ENCODE measurements around the gene HNRNPA0. TPM values are rescaled to one million over a fixed set of nuclear protein-coding genes. Genes with fewer than 3 reads are reported as not detected.
A peak's percentile ranks its signal among the peaks of the same experiment; 100 is the strongest.

Gene HNRNPA0
- total and polyA plus RNA-seq, 9 of the 15 experiments (the other 6 are each of a cell fraction or from before 2014, with no cell fraction given) = 5.0 to 33.3 (median 10.7) TPM

DNA sequence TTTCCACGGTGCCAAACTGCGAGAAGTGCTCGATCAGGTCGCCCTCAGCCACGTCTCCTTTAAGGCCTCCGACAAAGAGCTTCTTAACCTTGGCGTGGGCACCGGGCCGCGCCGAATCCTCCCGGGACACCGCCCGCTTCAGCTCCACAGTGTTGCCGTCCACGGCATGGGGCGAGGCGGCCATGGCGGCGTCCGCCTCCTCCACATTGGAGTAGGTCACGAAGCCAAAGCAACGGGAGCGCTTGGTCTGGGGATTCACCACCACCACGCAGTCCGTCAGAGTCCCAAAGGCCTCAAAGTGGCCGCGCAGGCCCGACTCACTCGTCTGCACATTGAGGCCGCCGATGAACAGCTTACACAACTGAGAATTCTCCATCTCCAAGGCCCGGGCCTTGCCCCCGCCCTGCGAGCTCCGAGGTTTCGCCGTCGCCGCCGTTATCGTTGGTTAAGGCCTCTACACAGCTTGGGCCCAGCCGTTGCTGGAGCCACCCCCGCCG lies 424 bp downstream of the HNRNPA0 start (continued):
- TF ChIP-seq, protein P1, sequence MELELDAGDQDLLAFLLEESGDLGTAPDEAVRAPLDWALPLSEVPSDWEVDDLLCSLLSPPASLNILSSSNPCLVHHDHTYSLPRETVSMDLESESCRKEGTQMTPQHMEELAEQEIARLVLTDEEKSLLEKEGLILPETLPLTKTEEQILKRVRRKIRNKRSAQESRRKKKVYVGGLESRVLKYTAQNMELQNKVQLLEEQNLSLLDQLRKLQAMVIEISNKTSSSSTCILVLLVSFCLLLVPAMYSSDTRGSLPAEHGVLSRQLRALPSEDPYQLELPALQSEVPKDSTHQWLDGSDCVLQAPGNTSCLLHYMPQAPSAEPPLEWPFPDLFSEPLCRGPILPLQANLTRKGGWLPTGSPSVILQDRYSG (tag; conservative IDR thresholded peaks at IDR 0.05; ENCODE audit: low read depth) = no peak
- TF ChIP-seq, protein P2, sequence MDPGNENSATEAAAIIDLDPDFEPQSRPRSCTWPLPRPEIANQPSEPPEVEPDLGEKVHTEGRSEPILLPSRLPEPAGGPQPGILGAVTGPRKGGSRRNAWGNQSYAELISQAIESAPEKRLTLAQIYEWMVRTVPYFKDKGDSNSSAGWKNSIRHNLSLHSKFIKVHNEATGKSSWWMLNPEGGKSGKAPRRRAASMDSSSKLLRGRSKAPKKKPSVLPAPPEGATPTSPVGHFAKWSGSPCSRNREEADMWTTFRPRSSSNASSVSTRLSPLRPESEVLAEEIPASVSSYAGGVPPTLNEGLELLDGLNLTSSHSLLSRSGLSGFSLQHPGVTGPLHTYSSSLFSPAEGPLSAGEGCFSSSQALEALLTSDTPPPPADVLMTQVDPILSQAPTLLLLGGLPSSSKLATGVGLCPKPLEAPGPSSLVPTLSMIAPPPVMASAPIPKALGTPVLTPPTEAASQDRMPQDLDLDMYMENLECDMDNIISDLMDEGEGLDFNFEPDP (CRISPR knock-in tag; IDR thresholded peaks at IDR 0.05) = no peak
- no peak for TF ChIP-seq ZNF785 (CRISPR knock-in tag; IDR thresholded peaks at IDR 0.05)
- no peak for TF ChIP-seq KAT2B (IDR thresholded peaks at IDR 0.05; ENCODE audit: low read depth, low read length)
- TF ChIP-seq SREBF1 (IDR thresholded peaks at IDR 0.05; ENCODE audit: borderline replicate concordance, low read depth, low read length) = no peak
- TF ChIP-seq ATF7 (IDR thresholded peaks at IDR 0.05) = no peak
- TF ChIP-seq, protein P3, sequence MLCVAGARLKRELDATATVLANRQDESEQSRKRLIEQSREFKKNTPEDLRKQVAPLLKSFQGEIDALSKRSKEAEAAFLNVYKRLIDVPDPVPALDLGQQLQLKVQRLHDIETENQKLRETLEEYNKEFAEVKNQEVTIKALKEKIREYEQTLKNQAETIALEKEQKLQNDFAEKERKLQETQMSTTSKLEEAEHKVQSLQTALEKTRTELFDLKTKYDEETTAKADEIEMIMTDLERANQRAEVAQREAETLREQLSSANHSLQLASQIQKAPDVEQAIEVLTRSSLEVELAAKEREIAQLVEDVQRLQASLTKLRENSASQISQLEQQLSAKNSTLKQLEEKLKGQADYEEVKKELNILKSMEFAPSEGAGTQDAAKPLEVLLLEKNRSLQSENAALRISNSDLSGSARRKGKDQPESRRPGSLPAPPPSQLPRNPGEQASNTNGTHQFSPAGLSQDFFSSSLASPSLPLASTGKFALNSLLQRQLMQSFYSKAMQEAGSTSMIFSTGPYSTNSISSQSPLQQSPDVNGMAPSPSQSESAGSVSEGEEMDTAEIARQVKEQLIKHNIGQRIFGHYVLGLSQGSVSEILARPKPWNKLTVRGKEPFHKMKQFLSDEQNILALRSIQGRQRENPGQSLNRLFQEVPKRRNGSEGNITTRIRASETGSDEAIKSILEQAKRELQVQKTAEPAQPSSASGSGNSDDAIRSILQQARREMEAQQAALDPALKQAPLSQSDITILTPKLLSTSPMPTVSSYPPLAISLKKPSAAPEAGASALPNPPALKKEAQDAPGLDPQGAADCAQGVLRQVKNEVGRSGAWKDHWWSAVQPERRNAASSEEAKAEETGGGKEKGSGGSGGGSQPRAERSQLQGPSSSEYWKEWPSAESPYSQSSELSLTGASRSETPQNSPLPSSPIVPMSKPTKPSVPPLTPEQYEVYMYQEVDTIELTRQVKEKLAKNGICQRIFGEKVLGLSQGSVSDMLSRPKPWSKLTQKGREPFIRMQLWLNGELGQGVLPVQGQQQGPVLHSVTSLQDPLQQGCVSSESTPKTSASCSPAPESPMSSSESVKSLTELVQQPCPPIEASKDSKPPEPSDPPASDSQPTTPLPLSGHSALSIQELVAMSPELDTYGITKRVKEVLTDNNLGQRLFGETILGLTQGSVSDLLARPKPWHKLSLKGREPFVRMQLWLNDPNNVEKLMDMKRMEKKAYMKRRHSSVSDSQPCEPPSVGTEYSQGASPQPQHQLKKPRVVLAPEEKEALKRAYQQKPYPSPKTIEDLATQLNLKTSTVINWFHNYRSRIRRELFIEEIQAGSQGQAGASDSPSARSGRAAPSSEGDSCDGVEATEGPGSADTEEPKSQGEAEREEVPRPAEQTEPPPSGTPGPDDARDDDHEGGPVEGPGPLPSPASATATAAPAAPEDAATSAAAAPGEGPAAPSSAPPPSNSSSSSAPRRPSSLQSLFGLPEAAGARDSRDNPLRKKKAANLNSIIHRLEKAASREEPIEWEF (CRISPR knock-in tag; IDR thresholded peaks at IDR 0.05) = no peak
- no peak for TF ChIP-seq ZBTB8A (IDR thresholded peaks at IDR 0.05; ENCODE audit: partially characterized antibody)
- no peak for TF ChIP-seq FUS (optimal IDR thresholded peaks at IDR 0.05; ENCODE audit: low read depth, low read length)
- TF ChIP-seq TFAM (CRISPR knock-in tag; conservative IDR thresholded peaks at IDR 0.05) = no peak
- TF ChIP-seq ZBTB2 (IDR thresholded peaks at IDR 0.05) = no peak
- 0 out of 2 replicates have a peak, but pooled peaks have one; percentile 71 for TF ChIP-seq BRD4 (IDR thresholded peaks at IDR 0.05)
- no peak for TF ChIP-seq POLR2A (conservative IDR thresholded peaks at IDR 0.05)
- peak; percentile 78 for TF ChIP-seq RBFOX2 (IDR thresholded peaks at IDR 0.05; ENCODE audit: low read depth, low read length)
- TF ChIP-seq, protein P4, sequence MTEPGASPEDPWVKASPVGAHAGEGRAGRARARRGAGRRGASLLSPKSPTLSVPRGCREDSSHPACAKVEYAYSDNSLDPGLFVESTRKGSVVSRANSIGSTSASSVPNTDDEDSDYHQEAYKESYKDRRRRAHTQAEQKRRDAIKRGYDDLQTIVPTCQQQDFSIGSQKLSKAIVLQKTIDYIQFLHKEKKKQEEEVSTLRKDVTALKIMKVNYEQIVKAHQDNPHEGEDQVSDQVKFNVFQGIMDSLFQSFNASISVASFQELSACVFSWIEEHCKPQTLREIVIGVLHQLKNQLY (CRISPR knock-in tag; conservative IDR thresholded peaks at IDR 0.05) = no peak

All from K562 (cell line).